ENCODE results near the gene PVALEF.

Gene PVALEF

DNA sequence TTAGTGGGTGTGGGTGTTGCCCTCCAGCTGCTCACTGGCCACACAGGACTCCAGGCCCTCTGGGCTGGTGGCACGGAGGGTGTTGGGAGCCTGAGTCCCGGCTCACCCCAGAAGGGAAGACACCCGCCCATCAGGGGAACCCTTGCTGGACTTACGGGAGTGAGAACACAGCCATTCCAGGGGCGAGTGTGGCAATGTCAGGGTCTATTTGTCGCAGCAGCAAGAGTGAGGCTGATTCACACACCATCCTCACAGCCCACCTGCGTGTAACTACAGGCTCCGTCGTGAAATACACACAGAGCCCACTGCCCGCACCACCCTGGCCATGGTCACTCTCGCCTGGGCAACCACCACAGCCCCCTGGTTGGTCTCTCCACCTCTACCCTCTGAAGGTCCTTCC is 18.5 kb downstream of the PVALEF start:
- DNase-seq (ENCODE audit: low read depth), result no peak

DNA sequence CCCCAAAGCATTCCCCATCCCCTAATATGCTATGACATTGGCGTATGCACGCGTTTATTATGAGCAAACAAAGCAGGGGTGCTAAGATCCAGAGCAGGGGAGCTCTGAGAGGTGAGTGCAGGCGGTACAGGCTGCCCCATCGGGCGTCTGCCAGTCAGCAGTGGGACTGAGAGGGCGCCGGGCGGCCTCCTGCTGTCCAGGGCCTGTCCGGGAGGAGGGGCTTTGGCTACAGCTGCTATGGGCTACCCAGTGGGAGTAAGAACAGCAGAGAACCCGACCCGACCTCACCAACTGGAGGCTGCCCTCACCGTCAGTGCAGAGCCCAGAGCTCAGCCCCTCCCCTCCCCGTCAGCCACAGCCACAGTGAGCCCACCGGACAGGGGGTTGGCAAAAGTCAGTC is 19.2 kb downstream of the PVALEF start:
- DNase-seq (ENCODE audit: low read depth), result no peak

DNA sequence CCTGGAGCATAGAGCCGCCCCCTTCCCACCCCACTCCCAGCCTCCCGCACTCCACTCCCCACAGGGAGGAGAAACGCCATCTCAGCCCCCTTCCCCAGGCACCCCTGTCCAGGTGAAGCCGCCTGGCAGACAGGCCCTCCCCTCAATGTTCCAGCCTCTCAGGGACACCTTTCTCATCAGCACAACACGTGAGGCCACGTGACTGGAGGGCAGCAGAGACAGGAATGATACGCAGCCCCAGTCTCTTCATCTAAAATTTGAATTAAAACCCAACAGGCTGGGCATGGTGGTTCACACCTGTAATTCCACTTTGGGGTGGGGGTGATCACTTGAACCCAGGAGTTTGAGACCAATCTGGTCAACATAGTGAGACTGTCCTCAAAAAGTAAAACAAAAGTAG is 20.9 kb downstream of the PVALEF start:
- DNase-seq (ENCODE audit: low read depth), result no peak

DNA sequence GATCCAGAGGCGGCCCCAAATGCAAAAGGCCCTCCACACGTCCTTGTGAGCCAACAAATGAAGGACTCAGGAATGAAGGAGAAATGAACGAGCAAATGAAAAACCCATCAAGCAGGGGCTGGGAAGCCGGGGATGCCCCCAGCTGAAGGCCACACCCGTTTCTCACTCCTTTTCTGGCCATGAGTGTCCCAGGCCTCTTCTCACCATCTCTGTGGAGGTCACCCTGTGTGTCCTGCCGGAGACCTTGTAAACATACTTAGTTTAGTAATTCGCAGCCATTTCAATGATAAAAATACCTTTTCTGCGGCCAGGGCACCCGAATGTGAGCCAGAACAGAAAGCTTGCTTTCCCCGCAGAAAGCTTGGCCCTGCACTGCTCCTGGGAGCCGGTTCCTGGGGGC is 21.8 kb downstream of the PVALEF start:
- DNase-seq (ENCODE audit: low read depth), result no peak

DNA sequence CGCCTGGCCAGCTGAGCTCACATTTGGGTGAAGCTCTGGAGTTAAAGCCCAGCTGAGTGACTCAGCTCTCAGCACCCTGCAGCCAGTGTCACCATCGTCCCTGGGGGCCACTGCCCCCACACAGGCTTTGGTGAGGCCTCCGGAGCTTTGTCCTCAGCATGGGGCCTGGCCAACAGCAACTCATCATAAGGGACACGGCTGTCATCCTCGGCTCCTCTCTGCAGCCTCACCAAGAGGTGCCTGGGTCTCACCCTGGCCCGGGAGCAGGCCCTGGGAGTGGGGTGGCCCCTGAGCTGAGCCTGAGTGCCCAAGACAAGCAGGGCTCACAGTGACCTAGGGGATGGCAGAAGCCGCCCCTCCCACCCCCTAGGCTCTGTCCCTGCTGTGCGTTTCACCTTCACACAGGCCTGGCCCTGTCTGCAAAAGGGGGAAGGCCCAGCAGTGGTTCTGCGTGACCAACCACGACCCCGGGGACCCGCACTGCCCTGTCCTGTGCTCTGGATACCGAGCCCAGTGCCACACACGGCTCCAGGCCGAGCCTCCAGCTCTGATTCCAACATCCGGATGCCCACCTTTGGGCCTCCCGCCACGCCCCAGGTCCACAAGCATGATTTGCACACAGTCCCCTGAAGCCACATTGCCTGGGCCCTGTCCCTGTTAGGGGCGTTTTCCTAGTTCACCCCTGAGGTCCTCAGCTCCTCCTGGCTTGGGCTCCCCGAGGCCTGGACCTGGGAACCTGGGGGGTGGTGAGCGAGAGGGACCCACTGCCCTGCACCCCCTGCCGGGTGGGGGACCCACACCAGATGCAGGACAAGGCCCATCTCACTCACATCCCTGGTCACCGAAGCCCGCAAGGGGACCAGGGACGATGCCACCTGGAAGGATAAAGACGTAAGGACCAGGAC is 22.5 kb downstream of the PVALEF start:
- no peak for DNase-seq (ENCODE audit: low read depth)

DNA sequence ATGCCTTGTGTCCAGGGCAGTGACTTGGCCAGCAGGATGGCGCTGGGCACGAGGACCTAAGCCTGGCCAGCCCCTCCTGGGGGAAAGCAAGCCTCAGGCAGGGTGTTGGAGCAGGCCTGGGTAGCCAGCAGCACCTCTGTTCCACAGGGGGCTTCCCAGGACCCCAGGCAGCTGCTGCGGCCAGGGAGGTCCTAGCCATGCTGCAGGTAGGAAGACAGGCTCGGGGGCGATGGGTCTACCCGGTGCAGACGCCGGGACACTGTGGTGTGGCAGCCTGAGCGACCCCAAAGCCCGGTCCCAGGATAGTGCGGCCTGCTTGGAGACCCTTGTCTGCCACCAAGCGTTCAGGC is 23.2 kb downstream of the PVALEF start:
- no peak for DNase-seq (ENCODE audit: low read depth)

DNA sequence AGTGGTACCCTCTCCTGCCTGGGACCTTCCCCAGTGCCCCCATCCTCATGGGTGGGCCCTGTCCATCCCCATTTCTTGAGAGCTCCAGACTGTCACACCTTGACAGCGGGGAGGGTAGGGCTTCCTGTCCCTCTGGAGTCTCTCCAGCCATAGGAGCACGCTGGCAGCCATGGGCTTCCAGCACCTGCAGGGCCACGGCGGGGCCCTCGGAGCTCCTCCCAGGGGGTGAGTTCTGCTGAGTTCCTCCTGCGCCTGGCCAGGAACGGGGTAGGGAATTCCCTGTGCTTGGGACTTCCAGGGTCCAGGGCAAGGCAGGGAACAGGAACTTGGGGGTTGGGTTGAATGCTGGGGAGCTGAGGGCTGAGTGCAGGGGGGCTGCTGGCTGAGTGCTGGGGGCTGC is 23.7 kb downstream of the PVALEF start:
- no peak for DNase-seq (ENCODE audit: low read depth)

DNA sequence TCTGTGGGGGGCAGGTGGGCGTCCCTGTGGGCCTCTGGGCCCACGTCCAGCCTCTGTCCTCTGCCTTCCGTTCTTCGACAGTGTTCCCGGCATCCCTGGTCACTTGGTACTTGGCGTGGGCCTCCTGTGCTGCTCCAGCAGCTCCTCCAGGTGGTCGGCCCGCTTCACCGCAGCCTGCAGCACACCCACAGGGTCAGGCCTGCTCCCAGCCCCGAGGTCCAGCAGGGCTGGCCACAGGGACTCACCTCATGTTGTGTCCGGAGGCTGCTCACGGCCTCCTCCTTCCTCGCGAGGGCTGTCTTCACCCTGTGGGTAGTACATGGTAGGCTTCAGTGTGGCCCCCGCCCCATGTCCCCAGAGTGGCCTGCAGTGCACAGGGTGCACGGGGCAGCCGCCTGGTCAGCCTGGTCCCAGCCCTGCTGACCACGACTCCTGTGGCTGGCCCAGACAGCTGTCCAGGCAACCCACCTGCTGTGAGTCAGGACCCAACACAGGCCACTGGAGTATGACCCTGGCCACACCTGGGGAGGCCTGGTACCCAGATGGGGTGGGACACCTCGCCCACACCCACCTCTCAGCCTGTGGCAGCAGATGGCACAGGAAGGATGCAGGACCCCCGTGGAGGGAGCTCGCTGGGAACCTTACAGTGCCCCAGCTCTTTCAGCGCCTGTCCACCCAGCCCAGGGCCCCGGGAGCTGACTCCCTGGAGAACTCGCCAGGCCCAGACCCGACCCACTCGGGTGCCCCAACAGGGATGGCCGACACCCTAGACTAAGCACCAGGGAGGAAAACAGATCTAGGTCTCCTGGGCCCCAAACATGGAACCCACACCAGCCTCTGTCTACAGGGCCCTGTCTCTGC is 24.6 kb downstream of the PVALEF start:
- no peak for DNase-seq (ENCODE audit: low read depth)

DNA sequence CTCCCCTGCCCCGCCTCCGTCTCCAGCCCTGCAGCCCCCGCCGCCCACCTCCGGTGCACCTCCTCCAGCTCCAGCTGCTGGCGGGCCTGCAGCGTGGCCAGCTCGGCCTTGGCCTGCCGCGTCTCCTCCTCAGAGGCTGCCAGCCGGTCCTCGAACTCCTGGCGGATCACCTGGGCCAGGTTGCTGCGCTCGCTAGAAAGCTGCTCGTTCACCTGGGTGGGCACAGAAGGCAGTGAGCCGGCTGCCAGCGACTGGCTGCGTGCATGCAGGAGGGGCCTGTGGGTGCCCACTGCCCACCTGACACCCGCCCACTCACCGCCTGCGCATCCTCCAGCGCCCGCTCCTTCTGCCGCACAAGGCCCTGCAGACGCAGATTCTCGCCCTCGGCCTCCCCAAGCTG is 25.3 kb downstream of the PVALEF start:
- DNase-seq (ENCODE audit: low read depth), result no peak

DNA sequence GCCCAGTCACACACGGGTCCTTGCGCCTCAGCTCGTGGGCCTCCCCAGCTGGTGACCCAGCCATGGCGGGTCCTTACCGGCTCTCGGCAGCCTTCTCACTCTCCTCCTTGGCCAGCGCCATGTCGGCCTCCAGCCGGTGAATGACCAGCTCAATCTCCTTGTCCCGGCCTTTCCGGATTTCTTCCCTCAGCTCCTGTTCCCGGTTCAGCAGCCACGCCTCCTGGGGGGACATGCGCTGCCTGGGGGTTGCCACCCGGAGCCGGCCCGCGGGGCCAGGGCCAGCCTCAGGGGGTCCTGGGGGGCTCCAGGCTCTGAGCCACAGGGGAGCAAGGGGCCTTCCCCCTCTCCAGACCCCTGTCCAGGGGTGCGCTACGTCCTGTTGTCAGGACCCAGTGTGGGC is 25.8 kb downstream of the PVALEF start:
- no peak for DNase-seq (ENCODE audit: low read depth)

DNA sequence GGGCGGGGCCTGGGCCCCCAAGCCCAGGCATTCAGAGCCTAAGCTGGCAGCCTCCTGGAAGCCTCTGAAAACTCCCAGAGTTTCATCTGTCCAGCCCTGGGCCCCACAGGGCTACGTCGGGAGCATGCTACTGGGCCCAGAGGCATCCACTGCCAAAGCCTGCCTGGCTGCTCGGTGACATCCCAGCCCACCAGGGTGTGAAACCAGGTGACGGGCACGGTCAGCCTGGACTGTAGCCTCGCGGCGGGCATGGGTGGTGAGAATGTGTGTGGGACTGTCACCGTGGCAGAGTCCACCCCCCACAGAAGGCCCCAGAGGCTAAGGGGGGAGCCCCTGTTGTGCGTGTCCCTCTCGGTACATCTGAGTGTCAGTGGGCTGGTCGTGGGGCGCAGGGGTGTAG is 26.3 kb downstream of the PVALEF start:
- DNase-seq (ENCODE audit: low read depth), result no peak

DNA sequence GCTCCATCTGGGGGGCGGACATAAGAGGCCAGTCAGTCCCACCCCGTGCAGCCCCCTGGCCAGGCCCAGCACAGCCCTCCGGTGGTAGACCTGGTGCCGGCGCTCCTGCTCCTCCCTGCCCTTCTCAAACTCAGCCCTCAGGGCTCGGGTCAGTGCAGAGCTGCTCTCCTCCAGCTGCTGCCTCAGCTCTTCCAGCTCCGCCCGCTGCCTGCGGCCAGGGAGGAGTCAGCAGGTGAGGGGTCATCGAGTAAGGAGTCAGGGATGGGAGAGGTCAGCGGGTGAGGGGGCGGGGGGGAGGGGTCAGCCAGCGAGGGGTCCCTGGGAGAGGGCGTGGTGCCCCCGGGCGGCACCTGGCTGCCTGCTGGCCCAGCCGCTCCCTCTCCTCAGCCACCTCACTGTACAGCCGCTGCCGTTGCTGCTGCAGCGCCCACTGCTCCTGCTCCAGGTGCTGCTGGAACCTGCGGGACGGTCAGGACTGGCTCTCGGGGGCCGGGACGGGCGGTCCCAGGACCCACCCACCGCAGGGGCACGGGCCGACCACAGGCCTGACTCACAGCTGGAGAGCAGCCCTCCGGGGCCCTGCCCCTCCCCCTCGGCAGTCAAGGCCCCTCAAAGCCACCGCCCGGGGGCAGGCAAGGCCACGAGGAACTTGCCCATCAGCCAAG is 27.2 kb downstream of the PVALEF start:
- DNase-seq (ENCODE audit: low read depth), result no peak

DNA sequence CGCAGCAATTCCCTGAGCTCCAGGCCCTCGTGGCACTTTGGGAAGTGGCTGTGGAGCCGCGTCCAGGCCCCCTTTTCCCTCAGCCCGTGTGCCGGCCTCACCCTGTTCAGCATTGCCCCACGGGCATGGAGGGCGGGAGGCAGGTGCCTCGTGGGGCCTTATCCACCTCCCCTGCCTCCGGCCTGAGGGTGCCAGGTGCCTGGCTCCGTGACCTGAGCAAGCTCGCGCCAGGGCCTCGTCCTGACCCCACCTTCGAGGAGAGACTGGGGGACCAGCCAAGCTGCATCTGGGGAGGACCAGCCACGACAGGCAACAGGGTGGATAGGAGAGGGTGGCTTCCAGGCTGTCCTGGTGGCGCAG is 27.7 kb downstream of the PVALEF start:
- no peak for DNase-seq (ENCODE audit: low read depth)

DNA sequence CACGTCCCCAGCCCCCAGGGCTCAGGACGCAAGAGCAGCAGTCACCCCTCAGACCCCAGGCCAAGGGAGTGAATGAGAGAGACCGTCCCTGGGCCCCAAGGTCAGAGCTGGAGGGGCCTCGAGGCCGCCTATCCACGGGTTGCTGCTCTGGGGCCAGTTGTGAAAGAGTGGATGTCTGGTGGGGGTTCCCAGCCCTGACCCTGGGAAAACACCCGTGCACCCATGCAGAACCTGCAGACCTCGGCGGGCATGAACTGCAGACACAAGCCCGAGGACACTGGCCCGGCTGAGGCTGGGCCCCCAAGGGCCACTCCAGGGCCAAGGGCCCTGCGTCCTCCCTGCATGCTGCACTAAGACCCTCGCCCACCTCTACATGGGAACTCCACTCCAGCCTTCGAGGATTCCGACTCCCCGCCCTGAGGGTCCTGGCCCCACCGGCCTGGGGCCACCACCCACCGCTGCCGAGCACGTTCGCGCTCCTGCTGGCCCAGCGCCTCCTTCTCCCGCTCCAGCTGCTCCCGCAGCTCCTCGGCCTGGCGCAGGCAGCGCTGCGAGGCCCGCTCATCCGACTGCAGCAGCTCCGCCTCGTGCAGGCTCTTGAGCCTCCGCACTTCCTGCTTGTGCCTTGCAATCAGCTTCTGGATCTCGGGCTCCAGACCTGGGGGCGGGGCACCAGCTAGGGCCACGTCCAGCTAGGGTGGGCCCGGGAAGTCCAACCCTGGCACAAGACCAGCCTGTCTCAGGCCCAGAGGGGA is 28.3 kb downstream of the PVALEF start:
- no peak for DNase-seq (ENCODE audit: low read depth)

DNA sequence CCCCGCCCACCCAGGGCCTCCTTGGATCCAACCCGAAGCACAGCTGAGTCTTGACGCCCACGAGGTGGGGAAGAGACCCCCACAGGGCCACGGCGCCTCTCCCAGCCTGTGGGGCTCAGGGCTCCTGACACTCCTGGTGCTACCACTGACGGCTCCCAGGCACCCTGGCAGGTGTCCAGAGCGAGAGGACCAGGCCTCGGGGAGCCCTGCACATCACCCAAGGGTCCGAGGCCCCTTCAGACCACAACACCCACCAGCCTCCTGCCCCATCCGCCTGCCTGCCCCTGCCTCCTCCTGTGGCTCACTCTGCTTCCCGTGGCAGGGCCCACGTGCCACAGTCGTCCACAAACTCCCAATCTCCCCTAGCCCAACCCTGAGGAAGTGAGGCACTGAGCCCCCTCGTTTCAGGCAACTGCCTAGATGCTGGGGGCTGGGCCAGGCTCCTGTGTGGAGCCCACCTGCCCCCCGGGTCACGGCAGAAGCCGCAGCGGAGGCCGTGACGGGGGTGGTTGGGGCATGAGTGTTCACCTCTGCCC is 29.0 kb downstream of the PVALEF start:
- DNase-seq (ENCODE audit: low read depth), result no peak

DNA sequence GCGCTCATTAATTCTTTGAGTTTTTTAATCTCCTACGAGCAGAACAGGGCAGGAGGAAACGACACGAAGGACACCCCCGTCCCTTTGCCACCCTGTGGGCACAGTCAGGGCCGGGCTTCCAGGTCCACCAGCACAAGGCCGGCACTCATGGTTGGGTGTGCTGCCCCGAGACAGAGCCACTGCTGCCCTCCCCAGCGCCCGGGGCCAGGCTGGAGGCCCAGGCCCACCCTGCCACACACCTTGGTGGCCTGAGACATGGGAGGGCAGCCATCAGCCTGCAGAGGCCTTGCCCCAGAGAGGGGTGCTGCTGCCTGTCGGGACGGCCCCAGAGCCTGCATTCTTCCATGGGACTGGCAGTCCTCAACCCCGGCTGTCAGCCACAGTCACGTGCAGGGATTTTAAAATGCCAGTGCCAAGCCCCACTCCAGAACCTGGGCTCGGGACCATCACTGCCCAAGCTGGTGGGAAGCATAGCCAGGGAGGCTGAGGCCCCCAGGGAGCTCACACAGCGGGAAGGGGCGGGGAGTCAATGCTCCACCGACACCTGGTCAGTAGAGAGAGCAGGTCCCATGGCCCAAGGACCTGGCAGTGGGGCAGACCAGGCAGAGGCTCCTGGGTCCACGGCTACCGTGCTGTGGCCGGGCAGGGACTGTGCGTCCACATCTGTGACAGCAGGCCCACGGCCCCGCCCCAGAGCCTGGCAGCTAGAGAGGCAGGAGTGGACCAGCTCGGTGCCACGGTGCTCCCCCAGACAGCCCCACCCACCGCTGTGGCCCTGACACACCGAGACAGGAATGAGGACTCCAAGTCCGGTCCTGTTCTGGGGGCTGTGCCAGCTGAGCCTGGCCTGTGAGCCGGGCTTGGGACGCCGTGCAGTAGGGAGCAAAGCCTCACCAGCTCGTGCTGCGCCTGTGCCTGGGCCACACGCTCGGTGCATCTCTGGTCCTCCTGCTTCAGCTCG is 29.9 kb downstream of the PVALEF start:
- no peak for DNase-seq (ENCODE audit: low read depth)

DNA sequence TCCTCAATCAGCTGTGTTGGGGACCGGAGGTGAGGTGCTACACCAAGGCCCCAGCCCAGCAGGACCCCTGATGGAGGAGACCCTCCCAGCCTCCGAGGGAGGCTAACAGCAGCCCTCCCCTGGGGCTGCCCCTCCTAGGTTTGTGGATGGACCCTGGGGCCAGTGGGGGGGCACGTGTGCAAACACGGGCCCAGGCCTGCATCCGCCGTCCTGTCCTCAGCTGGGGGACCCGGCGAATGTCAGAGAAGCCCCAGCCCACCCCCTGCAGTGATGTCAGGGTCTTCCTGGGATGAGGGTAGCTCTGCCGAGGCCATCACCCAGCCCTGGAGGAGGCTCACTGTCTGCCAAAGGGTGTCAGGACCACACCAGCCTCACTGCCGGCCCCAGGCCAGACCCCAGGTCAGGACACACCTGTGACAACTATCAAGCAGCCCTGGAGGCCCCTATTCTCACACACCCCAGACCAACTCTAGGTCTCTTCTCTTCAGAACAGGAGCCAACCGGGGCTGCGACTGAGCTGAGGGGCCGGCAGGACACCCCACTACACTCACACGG is 30.7 kb downstream of the PVALEF start:
- no peak for DNase-seq (ENCODE audit: low read depth)

DNA sequence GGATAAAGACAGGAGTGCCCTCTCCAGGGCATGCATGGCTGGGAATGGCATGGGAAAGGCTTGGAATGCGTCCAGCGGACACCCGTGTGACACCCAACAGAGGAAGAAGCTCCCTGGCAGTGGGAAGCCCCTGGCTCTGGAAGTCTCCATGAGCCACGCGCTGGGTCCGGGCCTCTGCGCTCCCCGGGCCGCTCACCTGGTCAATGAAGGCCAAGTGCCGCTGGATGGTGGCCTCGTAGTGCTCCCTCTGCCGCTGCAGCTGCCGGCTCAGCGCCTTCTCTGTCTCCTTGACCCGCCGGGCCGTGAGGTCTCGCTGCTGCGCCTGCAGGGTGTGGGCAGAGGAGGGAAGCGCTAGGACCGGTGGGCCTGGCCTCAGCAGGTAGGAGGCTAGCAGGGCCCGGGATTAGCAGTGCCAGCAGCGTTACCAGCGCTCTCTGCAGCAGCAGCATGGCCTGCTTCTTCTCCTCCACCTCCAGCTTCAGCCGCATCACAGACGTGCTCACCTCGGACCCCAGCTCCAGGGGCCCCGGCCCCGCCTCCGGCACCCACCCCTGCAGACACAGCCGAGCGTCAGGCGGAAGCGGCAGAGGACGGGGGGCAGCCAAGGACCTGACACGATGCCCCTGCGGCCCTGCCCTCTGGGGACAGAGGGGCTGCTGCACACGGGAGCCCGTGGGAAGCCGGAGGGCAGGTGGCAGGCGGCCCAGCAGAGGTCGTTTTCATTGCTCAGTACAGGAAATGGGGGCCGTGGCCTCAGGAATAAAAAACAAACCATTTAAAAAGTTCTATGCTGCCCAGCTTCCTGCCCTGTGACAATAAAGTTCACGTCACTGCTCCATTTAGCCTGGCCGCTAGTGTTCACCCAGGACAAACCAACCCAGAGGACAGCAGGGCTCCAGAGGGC is 31.4 kb downstream of the PVALEF start:
- no peak for DNase-seq (ENCODE audit: low read depth)

DNA sequence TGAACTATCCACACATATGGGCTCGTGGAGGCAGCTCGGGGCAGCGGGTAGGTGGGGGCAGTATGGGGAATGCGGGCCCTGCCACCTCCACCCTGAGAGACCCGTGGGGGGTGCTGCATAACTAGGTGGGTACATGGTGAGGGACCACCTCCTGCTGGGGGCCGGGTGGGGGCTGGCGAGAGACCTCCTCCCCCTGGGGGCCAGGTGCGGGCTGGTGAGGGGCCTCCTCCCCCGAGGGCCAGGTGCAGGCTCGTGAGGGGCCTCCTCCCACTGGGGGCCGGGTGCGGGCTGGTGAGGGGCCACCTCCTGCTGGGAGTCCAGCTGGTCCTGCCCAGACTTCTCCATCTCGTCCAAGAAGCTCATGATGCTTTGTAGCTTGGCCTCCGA is 32.1 kb downstream of the PVALEF start:
- no peak for DNase-seq (ENCODE audit: low read depth)
